GM12878 (cell line): Measurements from ENCODE around the gene NUDT22. TPM values are rescaled to one million over a fixed set of nuclear protein-coding genes. Genes with fewer than 3 reads are reported as not detected.

Experiments
- CTCF ChIP-seq, 3 experiments: IDR thresholded peaks in 2 of 3; conservative IDR thresholded peaks in 1 of 3; 2 replicates each; pipeline ENCODE4 v1.5.1; 2011; ENCODE audit warnings: low read depth in 3 of 3, low read length in 3 of 3, mild to moderate bottlenecking in 3 of 3, control low read depth in 2 of 3, moderate library complexity in 2 of 3, inconsistent platforms in 1 of 3, mixed read lengths in 1 of 3; ENCODE audit not compliant: control insufficient read depth in 2 of 3, insufficient read depth in 1 of 3; ENCODE audit errors: extremely low read depth in 1 of 3
- ELK1 ChIP-seq: IDR thresholded peaks from 2 replicates; pipeline ENCODE4 v1.6.1; 2012; ENCODE audit warnings: low read depth, low read length, improper control_type of control experiment
- GABPA ChIP-seq: IDR thresholded peaks from 2 replicates; pipeline ENCODE4 v1.6.1; 2014; ENCODE audit warnings: antibody characterized with exemption, low read depth, mild to moderate bottlenecking, inconsistent platforms
- IKZF2 ChIP-seq, 2 experiments: fragments of 450-650 bp; IDR thresholded peaks; 2 replicates each; pipeline ENCODE4 v1.6.1; 2017; ENCODE audit warnings: mild to moderate bottlenecking in 2 of 2, moderate library complexity in 2 of 2
- LARP7 ChIP-seq: fragments of 450-650 bp; IDR thresholded peaks from 2 replicates; pipeline ENCODE4 v1.6.1; 2017; ENCODE audit warnings: mild to moderate bottlenecking
- MXI1 ChIP-seq: fragments of 150-350 bp; IDR thresholded peaks from 2 replicates; pipeline ENCODE4 v1.6.1; 2011; ENCODE audit warnings: low read depth, mild to moderate bottlenecking, inconsistent platforms, low read length, improper control_type of control experiment
- POLR2AphosphoS5 ChIP-seq: IDR thresholded peaks from 2 replicates; pipeline ENCODE4 v1.6.1; 2011; ENCODE audit warnings: mild to moderate bottlenecking, low read length, inconsistent platforms
- RELB ChIP-seq: fragments of 450-650 bp; IDR thresholded peaks from 2 replicates; pipeline ENCODE4 v1.6.1; 2017; ENCODE audit warnings: low read depth, mild to moderate bottlenecking, moderate library complexity
- SMC3 ChIP-seq: IDR thresholded peaks from 2 replicates; pipeline ENCODE4 v1.6.1; 2011; ENCODE audit warnings: low read length, improper control_type of control experiment, borderline replicate concordance
- SP1 ChIP-seq: IDR thresholded peaks from one replicate; pipeline ENCODE4 v1.6.1; 2011; ENCODE audit warnings: low read depth, low read length
- SPI1 ChIP-seq: IDR thresholded peaks from 2 replicates; pipeline ENCODE4 v1.6.1; 2011; ENCODE audit warnings: low read depth, mild to moderate bottlenecking, low read length, moderate library complexity, borderline replicate concordance; ENCODE audit not compliant: insufficient read depth
- SREBF1 ChIP-seq: IDR thresholded peaks from 2 replicates; pipeline ENCODE4 v1.6.1; 2012; ENCODE audit warnings: mild to moderate bottlenecking, low read length
- ZBTB40 ChIP-seq: fragments of 450-650 bp; IDR thresholded peaks from 2 replicates; pipeline ENCODE4 v1.6.1; 2016; ENCODE audit warnings: mild to moderate bottlenecking, moderate library complexity, borderline replicate concordance
- ZNF592 ChIP-seq: fragments of 450-650 bp; IDR thresholded peaks from 2 replicates; pipeline ENCODE4 v1.6.1; 2017; ENCODE audit warnings: mild to moderate bottlenecking, moderate library complexity
- polyA plus RNA-seq, 11 experiments: library from polyadenylated mRNA; depleted of rRNA in 4 of 11; unstranded in 6 of 11; stranded (reverse) in 5 of 11; fragments of >200 nt; fragmentation: Nextera tagmentation in 4 of 11; fragmentation: Illumina TruSeq in 1 of 11; extraction: Ambion mirVana in 4 of 11; extraction: Trizol in 1 of 11; gene quantifications; 1 replicate in 1 of 11; 2 replicates in 10 of 11; pipeline versions ENCODE4 v1.2.1 to v1.2.3, GENCODE V29; 2011 to 2016; ENCODE audit warnings: inconsistent platforms in 2 of 11, missing spikeins in 2 of 11, low read depth in 1 of 11
- total RNA-seq, 4 experiments: library from RNA; depleted of rRNA in 3 of 4; stranded (reverse); fragments of >200 nt in 3 of 4; fragmentation: Illumina TruSeq in 1 of 4; extraction: Trizol in 1 of 4; gene quantifications; 2 replicates each; pipeline versions ENCODE4 v1.2.1 to v1.2.3, GENCODE V29; 2013 to 2021

Gene NUDT22
- total and polyA plus RNA-seq, 10 of the 15 experiments (the other 5 are each of a cell fraction or from before 2014, with no cell fraction given) = 6.7 to 115 (median 64.7) TPM

GRCh38 chr11:64225608-64226506 lies at the start of gene NUDT22, which contains the start of gene TRPT1 (continued):
- 0 out of 2 replicates have a peak, but pooled peaks have one; percentile 25 for TF ChIP-seq RELB
- peak; percentile 73; the same call in 1 of the 2 replicates for TF ChIP-seq ZBTB40
- peak; percentile 81 for TF ChIP-seq GABPA
- TF ChIP-seq LARP7 = peak; percentile 58
- TF ChIP-seq SMC3 = no peak
- peak; percentile 60 for TF ChIP-seq SP1
- peak; percentile 79 for TF ChIP-seq SPI1
- TF ChIP-seq SREBF1 = no peak
- no peak for TF ChIP-seq ZNF592
- peak; percentile 71; the same call in 1 of the 2 replicates for TF ChIP-seq ELK1
- TF ChIP-seq POLR2AphosphoS5 = peak; percentile 74
- peak; percentile 36; the same call in 1 of the 2 replicates for TF ChIP-seq MXI1
- peak; percentile 25 to 48 (median 36); a peak in 4 of 6 replicates for TF ChIP-seq CTCF (IDR thresholded peaks at IDR 0.05 in 2 of 3, conservative IDR thresholded peaks at IDR 0.05 in 1 of 3; ENCODE audit: control insufficient read depth in 2 of 3, extremely low read depth in 1 of 3, insufficient read depth in 1 of 3, low read depth in 3 of 3, low read length in 3 of 3)
- TF ChIP-seq IKZF2 (IDR thresholded peaks at IDR 0.05) = peak; percentile 37 to 44; a peak in 2 of 4 replicates
